ENCODE measurements around the gene CCDC126. TPM values are rescaled to one million over a fixed set of nuclear protein-coding genes. Genes with fewer than 3 reads are reported as not detected.

The CCDC126 gene
- total and polyA plus RNA-seq, 10 of the 15 experiments (the other 5 are each of a cell fraction or from before 2014, with no cell fraction given) = 10.9 to 49.9 (median 24.1) TPM

DNA sequence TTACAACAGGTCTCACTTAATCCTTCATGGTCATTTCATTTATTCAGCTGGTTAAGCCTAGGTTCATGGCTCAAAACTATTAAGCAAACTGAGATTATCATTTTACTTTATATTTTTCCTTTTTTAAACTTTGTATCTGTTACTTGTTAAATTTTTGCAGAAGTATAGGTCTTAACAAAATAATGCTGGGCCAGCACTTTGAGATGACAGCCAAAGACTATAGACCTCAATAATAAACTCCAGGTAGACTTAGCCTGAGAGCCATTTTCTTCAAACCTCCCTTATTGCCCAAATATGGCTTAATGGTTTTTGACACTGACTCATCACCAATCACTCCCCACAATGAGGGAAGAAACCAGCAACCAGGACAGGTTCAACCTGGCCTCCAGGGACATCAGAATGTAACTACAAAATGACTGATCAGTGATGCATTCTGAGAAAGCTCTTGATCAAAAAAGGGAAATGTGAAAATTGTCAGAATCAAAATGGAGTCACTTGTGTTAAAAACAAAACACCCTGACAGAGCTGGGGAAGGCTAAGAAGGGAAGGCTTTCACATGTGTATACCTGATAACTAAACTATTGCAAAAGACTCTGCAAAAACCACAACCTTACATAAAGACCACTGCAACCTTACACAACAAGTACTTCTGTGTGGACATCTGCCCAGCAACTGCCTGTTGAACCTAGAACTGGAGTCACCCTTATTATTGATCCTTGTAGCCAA lies 2.1 kb upstream of the CCDC126 start (continued):
- no peak for TF ChIP-seq NKRF (conservative IDR thresholded peaks at IDR 0.05)
- peak; percentile 84; the same call in 1 of the 2 replicates for TF ChIP-seq ZBED1 (IDR thresholded peaks at IDR 0.05; ENCODE audit: borderline replicate concordance)
- TF ChIP-seq SIX5 (IDR thresholded peaks at IDR 0.05; ENCODE audit: low read depth, low read length, severe bottlenecking) = no peak
- no peak for TF ChIP-seq ZNF384 (IDR thresholded peaks at IDR 0.05; ENCODE audit: borderline replicate concordance, low read depth, low read length)
- TF ChIP-seq ELK1 (IDR thresholded peaks at IDR 0.05; ENCODE audit: low read depth, low read length) = peak; percentile 74; the same call in 1 of the 2 replicates
- 0 out of 2 replicates have a peak, but pooled peaks have one; percentile 30 for TF ChIP-seq ZSCAN29 (IDR thresholded peaks at IDR 0.05)
- no peak for TF ChIP-seq ESRRA (IDR thresholded peaks at IDR 0.05; ENCODE audit: low read length)
- peak; percentile 88; the same call in 1 of the 2 replicates for TF ChIP-seq JUND (IDR thresholded peaks at IDR 0.05; ENCODE audit: low read depth, low read length)
- peak; percentile 87 to 90; a peak in 3 of 4 replicates for TF ChIP-seq CEBPB (IDR thresholded peaks at IDR 0.05; ENCODE audit: borderline replicate concordance in 1 of 2, low read depth in 2 of 2, low read length in 2 of 2)
- TF ChIP-seq, protein P1, sequence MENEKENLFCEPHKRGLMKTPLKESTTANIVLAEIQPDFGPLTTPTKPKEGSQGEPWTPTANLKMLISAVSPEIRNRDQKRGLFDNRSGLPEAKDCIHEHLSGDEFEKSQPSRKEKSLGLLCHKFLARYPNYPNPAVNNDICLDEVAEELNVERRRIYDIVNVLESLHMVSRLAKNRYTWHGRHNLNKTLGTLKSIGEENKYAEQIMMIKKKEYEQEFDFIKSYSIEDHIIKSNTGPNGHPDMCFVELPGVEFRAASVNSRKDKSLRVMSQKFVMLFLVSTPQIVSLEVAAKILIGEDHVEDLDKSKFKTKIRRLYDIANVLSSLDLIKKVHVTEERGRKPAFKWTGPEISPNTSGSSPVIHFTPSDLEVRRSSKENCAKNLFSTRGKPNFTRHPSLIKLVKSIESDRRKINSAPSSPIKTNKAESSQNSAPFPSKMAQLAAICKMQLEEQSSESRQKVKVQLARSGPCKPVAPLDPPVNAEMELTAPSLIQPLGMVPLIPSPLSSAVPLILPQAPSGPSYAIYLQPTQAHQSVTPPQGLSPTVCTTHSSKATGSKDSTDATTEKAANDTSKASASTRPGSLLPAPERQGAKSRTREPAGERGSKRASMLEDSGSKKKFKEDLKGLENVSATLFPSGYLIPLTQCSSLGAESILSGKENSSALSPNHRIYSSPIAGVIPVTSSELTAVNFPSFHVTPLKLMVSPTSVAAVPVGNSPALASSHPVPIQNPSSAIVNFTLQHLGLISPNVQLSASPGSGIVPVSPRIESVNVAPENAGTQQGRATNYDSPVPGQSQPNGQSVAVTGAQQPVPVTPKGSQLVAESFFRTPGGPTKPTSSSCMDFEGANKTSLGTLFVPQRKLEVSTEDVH (IDR thresholded peaks at IDR 0.05; ENCODE audit: low read depth, partially characterized antibody) = peak; percentile 28
- peak; percentile 98 for TF ChIP-seq ATF2 (IDR thresholded peaks at IDR 0.05; ENCODE audit: low read length)
- peak; percentile 93 to 94 for TF ChIP-seq IKZF2 (IDR thresholded peaks at IDR 0.05)
- TF ChIP-seq, protein P2, sequence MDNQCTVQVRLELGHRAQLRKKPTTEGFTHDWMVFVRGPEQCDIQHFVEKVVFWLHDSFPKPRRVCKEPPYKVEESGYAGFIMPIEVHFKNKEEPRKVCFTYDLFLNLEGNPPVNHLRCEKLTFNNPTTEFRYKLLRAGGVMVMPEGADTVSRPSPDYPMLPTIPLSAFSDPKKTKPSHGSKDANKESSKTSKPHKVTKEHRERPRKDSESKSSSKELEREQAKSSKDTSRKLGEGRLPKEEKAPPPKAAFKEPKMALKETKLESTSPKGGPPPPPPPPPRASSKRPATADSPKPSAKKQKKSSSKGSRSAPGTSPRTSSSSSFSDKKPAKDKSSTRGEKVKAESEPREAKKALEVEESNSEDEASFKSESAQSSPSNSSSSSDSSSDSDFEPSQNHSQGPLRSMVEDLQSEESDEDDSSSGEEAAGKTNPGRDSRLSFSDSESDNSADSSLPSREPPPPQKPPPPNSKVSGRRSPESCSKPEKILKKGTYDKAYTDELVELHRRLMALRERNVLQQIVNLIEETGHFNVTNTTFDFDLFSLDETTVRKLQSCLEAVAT (IDR thresholded peaks at IDR 0.05) = peak; percentile 74; the same call in 1 of the 2 replicates
- peak; percentile 70 for TF ChIP-seq TBL1XR1 (IDR thresholded peaks at IDR 0.05; ENCODE audit: low read depth, low read length)
- TF ChIP-seq, protein P3, sequence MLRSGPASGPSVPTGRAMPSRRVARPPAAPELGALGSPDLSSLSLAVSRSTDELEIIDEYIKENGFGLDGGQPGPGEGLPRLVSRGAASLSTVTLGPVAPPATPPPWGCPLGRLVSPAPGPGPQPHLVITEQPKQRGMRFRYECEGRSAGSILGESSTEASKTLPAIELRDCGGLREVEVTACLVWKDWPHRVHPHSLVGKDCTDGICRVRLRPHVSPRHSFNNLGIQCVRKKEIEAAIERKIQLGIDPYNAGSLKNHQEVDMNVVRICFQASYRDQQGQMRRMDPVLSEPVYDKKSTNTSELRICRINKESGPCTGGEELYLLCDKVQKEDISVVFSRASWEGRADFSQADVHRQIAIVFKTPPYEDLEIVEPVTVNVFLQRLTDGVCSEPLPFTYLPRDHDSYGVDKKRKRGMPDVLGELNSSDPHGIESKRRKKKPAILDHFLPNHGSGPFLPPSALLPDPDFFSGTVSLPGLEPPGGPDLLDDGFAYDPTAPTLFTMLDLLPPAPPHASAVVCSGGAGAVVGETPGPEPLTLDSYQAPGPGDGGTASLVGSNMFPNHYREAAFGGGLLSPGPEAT (IDR thresholded peaks at IDR 0.05; ENCODE audit: low read depth) = peak; percentile 89
- no peak for TF ChIP-seq TAF1 (IDR thresholded peaks at IDR 0.05; ENCODE audit: borderline replicate concordance, low read depth, low read length)
